Stimulated activated CD4-positive, alpha-beta T cell treated with anti-CD3 and anti-CD28 coated beads, Interleukin-12 subunit alpha, Interleukin-12 subunit beta, amount 100 ng/mL, for 48 hours (primary cell): ENCODE measurements around the gene PLLP.

Experiments
- DNase-seq, 3 donors: peaks; one replicate each; pipeline ENCODE4 v3.0.0-alpha.2; 2020; ENCODE audit warnings: low read depth in 2 of 3, low spot score in 1 of 3

Gene PLLP

GRCh38 chr16:57257455-57258070, 26.9 kb downstream of the PLLP start:
- DNase-seq = no peak

GRCh38 chr16:57256601-57257395, 27.7 kb downstream of the PLLP start:
- DNase-seq = no peak

GRCh38 chr16:57255686-57256415, 28.6 kb downstream of the PLLP start:
- no peak for DNase-seq

- no peak for DNase-seq
Observed at GRCh38 chr16:57253466-57253865, 31.0 kb downstream of the PLLP start.

GRCh38 chr16:57252148-57252721, 32.2 kb downstream of the PLLP start:
- no peak for DNase-seq

- DNase-seq = no peak
Observed at GRCh38 chr16:57251352-57251751, 33.1 kb downstream of the PLLP start.

- DNase-seq = no peak
Observed at GRCh38 chr16:57245472-57246113, 38.9 kb downstream of the PLLP start.

- peak; percentile 94 to 98 (median 94) for DNase-seq
Observed at GRCh38 chr16:57244767-57245471, 39.6 kb downstream of the PLLP start, which contains the start of gene ARL2BP. TSS of gene ARL2BP (plus strand) at chr16:57245259. CDS start at chr16:57245368, 109 bp downstream.

- DNase-seq = no peak
Observed at GRCh38 chr16:57244463-57244766, 40.1 kb downstream of the PLLP start.

GRCh38 chr16:57242650-57243049, 41.8 kb downstream of the PLLP start:
- no peak for DNase-seq

- no peak for DNase-seq
Observed at GRCh38 chr16:57240851-57241250, 43.6 kb downstream of the PLLP start.

GRCh38 chr16:57239107-57239506, 45.4 kb downstream of the PLLP start:
- no peak for DNase-seq

- DNase-seq = no peak
Observed at GRCh38 chr16:57238682-57239081, 45.8 kb downstream of the PLLP start.

- DNase-seq = no peak
Observed at GRCh38 chr16:57236022-57236350, 48.5 kb downstream of the PLLP start.

- peak in 2 of 3 donors; percentile 19 to 40 for DNase-seq
Observed at GRCh38 chr16:57235128-57236021, 49.1 kb downstream of the PLLP start.

- no peak for DNase-seq
Observed at GRCh38 chr16:57234707-57235092, 49.8 kb downstream of the PLLP start.

- DNase-seq = no peak
Observed at GRCh38 chr16:57233944-57234706, 50.3 kb downstream of the PLLP start.

GRCh38 chr16:57231821-57232350, 52.6 kb downstream of the PLLP start:
- DNase-seq = no peak

GRCh38 chr16:57229079-57229478, 55.4 kb downstream of the PLLP start:
- DNase-seq = no peak
